Gastrocnemius medialis (tissue), 4 donors: ENCODE measurements around the gene NUP85. TPM values are rescaled to one million over a fixed set of nuclear protein-coding genes. Genes with fewer than 3 reads are reported as not detected.
"Not testable (repeated sequence)": the region's sequence is repeated elsewhere in the genome, so short reads cannot be mapped to it uniquely, and the experiment has no call there.

Source experiments
- ATAC-seq, 2 donors: fragments of 150-250 bp; one replicate each; pipeline ENCODE4 v1.9.1; 2016
- DNase-seq, 2 donors: peaks; one replicate each; pipeline ENCODE4 v3.0.0-alpha.2; 2019
- H3K27ac ChIP-seq, 4 donors: fragments of 200-600 bp; sonication (generic); 1 replicate in 1 of 4; 2 replicates in 3 of 4; pipeline ENCODE4 v1.5.1; 2016 to 2018; ENCODE audit warnings: mild to moderate bottlenecking in 2 of 4, moderate library complexity in 1 of 4
- H3K27me3 ChIP-seq, 3 donors: fragments of 200-600 bp; sonication (generic) in 2 of 3; 1 replicate in 1 of 3; 2 replicates in 2 of 3; pipeline versions ENCODE4 v1.5.1 to v1.6.0; 2016 to 2019; ENCODE audit warnings: mild to moderate bottlenecking in 1 of 3, moderate library complexity in 1 of 3
- H3K36me3 ChIP-seq, 2 donors: fragments of 200-600 bp; sonication (generic) in 1 of 2; one replicate each; pipeline ENCODE4 v1.5.1; 2017 to 2018
- H3K4me1 ChIP-seq, 2 donors: fragments of 200-600 bp; sonication (generic) in 1 of 2; one replicate each; pipeline ENCODE4 v1.5.1; 2016 to 2017; ENCODE audit warnings: mild to moderate bottlenecking in 2 of 2
- H3K4me3 ChIP-seq, 4 donors: fragments of 200-600 bp; sonication (generic) in 3 of 4; 1 replicate in 1 of 4; 2 replicates in 3 of 4; pipeline ENCODE4 v1.5.1; 2016 to 2019; ENCODE audit warnings: mild to moderate bottlenecking in 2 of 4
- H3K9me3 ChIP-seq, 3 donors: fragments of 200-600 bp; sonication (generic) in 2 of 3; 1 replicate in 1 of 3; 2 replicates in 2 of 3; pipeline ENCODE4 v1.5.1; 2016 to 2019
- POLR2A ChIP-seq, 2 donors: fragments of 450-650 bp; IDR thresholded peaks; one replicate each; pipeline ENCODE4 v1.6.1; 2017; ENCODE audit warnings: antibody characterized with exemption in 2 of 2, mild to moderate bottlenecking in 2 of 2, moderate library complexity in 2 of 2
- in situ Hi-C, 4 donors: fragments of 200-750 bp; cut with MboI; loops; one replicate each; pipeline versions ENCODE4 v1.15.0 to v1.8.0; 2017; ENCODE audit warnings: low sequenced_read_pairs in 4 of 4
- intact Hi-C: fragments of 100-400 bp; cut with DNase I; formaldehyde crosslinking; loops from one replicate; pipeline ENCODE4 v1.15.1; 2023; ENCODE audit warnings: low total_unique reads
- total RNA-seq, 4 donors: library from RNA; depleted of rRNA; stranded (reverse); fragments of >200 nt; gene quantifications; one replicate each; pipeline versions ENCODE4 v1.1.0 to v1.2.3, GENCODE V29; 2016
- TF ChIP-seq, protein P1 (sequence below), 5 experiments: fragments of 450-650 bp in 3 of 5; fragments of 200-600 bp in 2 of 5; sonication (generic) in 2 of 5; IDR thresholded peaks in 4 of 5; conservative IDR thresholded peaks in 1 of 5; 1 replicate in 4 of 5; 2 replicates in 1 of 5; pipeline ENCODE4 v1.5.1; 2016 to 2019; ENCODE audit warnings: antibody characterized with exemption in 5 of 5, mild to moderate bottlenecking in 3 of 5, moderate library complexity in 3 of 5

Gene NUP85, protein sequence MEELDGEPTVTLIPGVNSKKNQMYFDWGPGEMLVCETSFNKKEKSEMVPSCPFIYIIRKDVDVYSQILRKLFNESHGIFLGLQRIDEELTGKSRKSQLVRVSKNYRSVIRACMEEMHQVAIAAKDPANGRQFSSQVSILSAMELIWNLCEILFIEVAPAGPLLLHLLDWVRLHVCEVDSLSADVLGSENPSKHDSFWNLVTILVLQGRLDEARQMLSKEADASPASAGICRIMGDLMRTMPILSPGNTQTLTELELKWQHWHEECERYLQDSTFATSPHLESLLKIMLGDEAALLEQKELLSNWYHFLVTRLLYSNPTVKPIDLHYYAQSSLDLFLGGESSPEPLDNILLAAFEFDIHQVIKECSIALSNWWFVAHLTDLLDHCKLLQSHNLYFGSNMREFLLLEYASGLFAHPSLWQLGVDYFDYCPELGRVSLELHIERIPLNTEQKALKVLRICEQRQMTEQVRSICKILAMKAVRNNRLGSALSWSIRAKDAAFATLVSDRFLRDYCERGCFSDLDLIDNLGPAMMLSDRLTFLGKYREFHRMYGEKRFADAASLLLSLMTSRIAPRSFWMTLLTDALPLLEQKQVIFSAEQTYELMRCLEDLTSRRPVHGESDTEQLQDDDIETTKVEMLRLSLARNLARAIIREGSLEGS
- 10 to 100 TPM in 3 of 4 donors, 1 to 10 TPM in 1; 9.4 to 27.7 (median 13.6) TPM for total RNA-seq

DNA sequence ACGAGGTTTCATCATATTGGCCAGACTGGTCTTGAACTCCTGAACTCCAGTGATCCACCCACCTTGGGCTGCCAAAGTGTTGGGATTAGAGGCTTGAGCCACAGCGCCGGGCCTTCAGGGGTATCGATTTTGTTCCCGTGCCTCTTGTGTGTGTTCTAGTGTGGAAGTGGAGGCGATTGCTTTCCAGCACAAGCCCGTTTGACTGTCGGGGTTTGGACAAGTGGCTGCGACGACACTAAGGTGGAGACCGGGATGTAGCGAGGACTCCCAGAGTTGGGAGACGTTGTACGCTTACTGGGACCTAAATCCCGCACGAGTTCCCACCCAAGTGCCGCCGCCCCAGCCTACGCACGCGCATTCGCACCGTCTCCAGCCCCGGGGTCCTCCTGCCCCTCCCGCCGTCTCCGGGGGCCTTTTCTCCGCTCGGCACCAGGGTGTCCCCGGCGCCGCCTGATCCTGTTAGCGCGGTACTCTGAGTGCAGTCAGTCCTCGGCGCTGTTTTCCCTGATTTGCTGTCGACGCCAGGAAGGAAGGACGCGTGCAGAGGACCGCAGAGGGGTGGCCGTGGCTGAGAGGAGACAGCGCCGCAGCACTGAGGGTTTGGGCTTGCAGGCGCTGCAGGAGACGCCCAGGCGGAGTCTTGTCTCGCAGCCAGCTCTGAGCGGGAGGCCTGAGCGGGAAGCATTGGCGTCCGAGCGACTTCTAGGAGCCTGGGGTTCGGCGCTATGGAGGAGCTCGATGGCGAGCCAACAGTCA lies at the start of gene NUP85:
Gene NUP85 (plus strand): TSS at position 643 of the 756 bp plus-strand sequence. CDS start 83 bp downstream, at position 726.
- Histone ChIP-seq H3K27ac (peak within 1 kb of the TSS; percentile 87 to 98 (median 95)), H3K4me3 (peak within 1 kb of the TSS; percentile 81 to 96 (median 88)), H3K4me1 (peaks cover 12 to 16% of the 10 kb centered on the region in 2 donors), H3K36me3 (peaks cover 0 to 18% of the 10 kb centered on the region in 2 donors), H3K27me3 (no peaks in the 10 kb centered on the region), H3K9me3 (no peaks in the 10 kb centered on the region)
- in situ Hi-C loops (loop anchor here in 3 of 4 donors (10.0 kb wide), 1 partner anchor 90 kb away; no protein-coding TSS in a partner anchor), intact Hi-C loops (loop anchor here (1.0 kb wide), 1 partner anchor 22 kb away; no protein-coding TSS in a partner anchor)
- peak; percentile 69 to 72 for TF ChIP-seq POLR2A (IDR thresholded peaks at IDR 0.05)
- TF ChIP-seq, protein P1, sequence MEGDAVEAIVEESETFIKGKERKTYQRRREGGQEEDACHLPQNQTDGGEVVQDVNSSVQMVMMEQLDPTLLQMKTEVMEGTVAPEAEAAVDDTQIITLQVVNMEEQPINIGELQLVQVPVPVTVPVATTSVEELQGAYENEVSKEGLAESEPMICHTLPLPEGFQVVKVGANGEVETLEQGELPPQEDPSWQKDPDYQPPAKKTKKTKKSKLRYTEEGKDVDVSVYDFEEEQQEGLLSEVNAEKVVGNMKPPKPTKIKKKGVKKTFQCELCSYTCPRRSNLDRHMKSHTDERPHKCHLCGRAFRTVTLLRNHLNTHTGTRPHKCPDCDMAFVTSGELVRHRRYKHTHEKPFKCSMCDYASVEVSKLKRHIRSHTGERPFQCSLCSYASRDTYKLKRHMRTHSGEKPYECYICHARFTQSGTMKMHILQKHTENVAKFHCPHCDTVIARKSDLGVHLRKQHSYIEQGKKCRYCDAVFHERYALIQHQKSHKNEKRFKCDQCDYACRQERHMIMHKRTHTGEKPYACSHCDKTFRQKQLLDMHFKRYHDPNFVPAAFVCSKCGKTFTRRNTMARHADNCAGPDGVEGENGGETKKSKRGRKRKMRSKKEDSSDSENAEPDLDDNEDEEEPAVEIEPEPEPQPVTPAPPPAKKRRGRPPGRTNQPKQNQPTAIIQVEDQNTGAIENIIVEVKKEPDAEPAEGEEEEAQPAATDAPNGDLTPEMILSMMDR (IDR thresholded peaks at IDR 0.05 in 4 of 5, conservative IDR thresholded peaks at IDR 0.05 in 1 of 5) = peak in 4 of 5 experiments; percentile 2 to 33 (median 16)
- DNase-seq (peak; percentile 88 to 91), ATAC-seq (peak; percentile 93 to 95)

GRCh38 chr17:75158480-75158879 lies 47.0 kb upstream of the NUP85 start:
- ATAC-seq, H3K36me3 ChIP-seq, DNase-seq, H3K27me3 ChIP-seq, H3K27ac ChIP-seq, H3K4me3 ChIP-seq, intact Hi-C loops, H3K9me3 ChIP-seq, in situ Hi-C loops: not testable (repeated sequence)
- H3K4me1 ChIP-seq = peaks cover 12 to 13% of the 10 kb centered on the region in 2 donors

- DNase-seq = no peak
- H3K4me3 ChIP-seq = no peak overlapping the region
- in situ Hi-C loops (no loop called here), intact Hi-C loops (no loop called here)
- no peak for TF ChIP-seq POLR2A (IDR thresholded peaks at IDR 0.05)
- TF ChIP-seq, protein P1 (IDR thresholded peaks at IDR 0.05 in 4 of 5, conservative IDR thresholded peaks at IDR 0.05 in 1 of 5) = no peak
- no peaks in the 10 kb centered on the region for H3K27me3 ChIP-seq
- peaks cover 9 to 13% of the 10 kb centered on the region in 2 donors for H3K4me1 ChIP-seq
- no peak for ATAC-seq
- H3K27ac ChIP-seq = peak overlapping the region in 1 of 4 donors; percentile 13
- no peaks in the 10 kb centered on the region for H3K36me3 ChIP-seq
- H3K9me3 ChIP-seq = no peaks in the 10 kb centered on the region
Measured at GRCh38 chr17:75159196-75160031, 46.1 kb upstream of the NUP85 start.

- Histone ChIP-seq H3K4me1 (peaks cover 4 to 7% of the 10 kb centered on the region in 2 donors), H3K27me3 (no peaks in the 10 kb centered on the region), H3K36me3 (peaks cover 0 to 3% of the 10 kb centered on the region in 2 donors), H3K27ac (peak overlapping the region in 2 of 4 donors; percentile 13 to 48), H3K9me3 (no peaks in the 10 kb centered on the region), H3K4me3 (no peak overlapping the region)
- intact Hi-C loops (no loop called here), in situ Hi-C loops (no loop called here)
- peak; percentile 43 to 78 for ATAC-seq
- TF ChIP-seq, protein P1 (IDR thresholded peaks at IDR 0.05 in 4 of 5, conservative IDR thresholded peaks at IDR 0.05 in 1 of 5) = no peak
- TF ChIP-seq POLR2A (IDR thresholded peaks at IDR 0.05) = no peak
- no peak for DNase-seq
Measured at GRCh38 chr17:75160211-75160610, 45.3 kb upstream of the NUP85 start.
